SH-SY5Y (cell line): ENCODE measurements around the gene NEURL1B.

ENCODE experiments used
- GATA2 ChIP-seq: IDR thresholded peaks from 2 replicates; pipeline ENCODE4 v1.6.1; 2011; ENCODE audit warnings: mild to moderate bottlenecking, low read depth, low read length
- GATA3 ChIP-seq: IDR thresholded peaks from 2 replicates; pipeline ENCODE4 v1.6.1; 2011; ENCODE audit warnings: low read depth, mild to moderate bottlenecking, low read length, moderate library complexity

NEURL1B gene

GRCh38 chr5:172647352-172648012 lies 6.4 kb downstream of the NEURL1B start:
- TF ChIP-seq GATA2 (no peak), GATA3 (no peak)

GRCh38 chr5:172648013-172648381 lies 6.9 kb downstream of the NEURL1B start:
- TF ChIP-seq GATA2, result no peak

DNA sequence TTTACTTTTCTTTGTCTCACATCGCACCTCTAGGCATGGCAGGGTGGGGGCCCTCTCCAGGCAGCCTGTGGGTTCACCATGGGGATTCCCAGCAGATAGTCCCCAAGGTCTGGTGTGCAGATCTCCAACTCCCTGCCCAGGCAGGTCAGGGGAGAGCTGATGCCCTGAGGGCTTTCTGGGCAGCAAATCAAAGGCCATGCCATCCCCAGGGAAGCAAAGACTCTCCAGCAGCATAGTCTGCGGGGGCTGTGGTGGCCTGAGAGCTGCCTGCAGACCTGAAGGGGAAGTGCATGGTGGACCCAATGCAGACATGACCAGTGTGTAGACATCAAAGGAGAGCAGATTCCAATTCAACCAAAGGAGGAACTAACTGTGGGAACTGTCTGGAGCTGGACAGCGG lies 7.7 kb downstream of the NEURL1B start:
- TF ChIP-seq GATA3, result no peak
- TF ChIP-seq GATA2, result no peak

- TF ChIP-seq GATA2 (no peak), GATA3 (no peak)
Measured at GRCh38 chr5:172658391-172658790, 17.3 kb downstream of the NEURL1B start.

- TF ChIP-seq GATA2 (no peak), GATA3 (no peak)
Measured at GRCh38 chr5:172658961-172659501, 18.0 kb downstream of the NEURL1B start.

- TF ChIP-seq GATA3 (no peak), GATA2 (no peak)
Measured at GRCh38 chr5:172659570-172659908, 18.5 kb downstream of the NEURL1B start.

DNA sequence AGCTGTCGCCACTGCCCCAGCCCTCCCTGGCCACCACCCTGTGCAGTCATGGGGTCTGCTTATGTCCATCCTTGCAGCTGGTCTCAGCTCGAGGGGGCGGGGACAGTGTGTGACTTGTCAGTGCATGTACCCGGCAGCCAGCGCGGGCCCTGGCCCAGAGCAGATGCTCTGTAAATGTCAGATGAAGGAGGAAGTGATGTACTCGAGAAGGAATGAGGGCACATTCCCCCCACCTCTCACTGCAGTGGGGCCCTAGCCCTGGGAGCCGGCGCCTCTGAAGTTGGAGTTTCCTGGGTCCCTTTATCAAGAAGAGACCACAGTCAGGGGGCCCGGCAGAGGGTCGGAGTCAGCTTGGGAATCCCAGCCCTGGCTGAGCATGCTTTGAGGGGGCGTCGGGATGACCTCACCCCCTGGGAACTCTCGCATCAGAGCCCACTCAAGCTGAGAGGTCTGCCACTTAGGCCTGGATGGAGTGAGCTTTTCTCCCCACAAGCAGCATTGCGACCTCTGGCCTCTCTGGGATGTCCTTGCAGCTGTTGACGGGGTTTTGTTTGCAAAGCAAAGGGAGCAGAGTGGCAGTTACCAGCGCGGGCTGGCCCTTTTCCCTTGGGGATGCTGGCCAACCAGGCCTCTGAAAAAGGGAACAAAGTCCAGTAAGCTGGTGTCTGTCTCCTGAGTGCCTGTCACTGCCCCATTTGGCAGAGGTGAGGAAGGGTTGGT lies 19.0 kb downstream of the NEURL1B start:
- TF ChIP-seq GATA2 (no peak), GATA3 (no peak)

GRCh38 chr5:172660974-172661373 lies 19.9 kb downstream of the NEURL1B start:
- TF ChIP-seq GATA3, result no peak
- no peak for TF ChIP-seq GATA2

DNA sequence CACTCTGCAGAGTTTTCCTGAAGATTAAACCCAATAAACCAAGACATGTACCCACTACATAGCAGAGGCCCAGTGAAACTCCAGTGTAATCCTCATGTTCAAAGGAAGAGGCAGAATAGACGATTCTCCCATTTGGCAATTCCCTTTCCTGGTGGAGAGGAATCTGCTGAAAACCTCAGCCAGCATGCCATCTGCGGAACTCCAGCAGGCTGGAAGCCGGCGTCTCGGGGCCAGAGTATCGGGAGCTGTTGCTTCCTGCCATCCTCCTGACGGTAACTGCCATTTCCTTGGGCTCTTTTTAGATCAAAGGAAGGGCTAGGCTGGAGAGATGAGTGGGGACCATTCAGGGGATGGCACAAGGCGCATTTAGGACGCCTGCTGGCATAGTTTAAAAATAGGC lies 20.5 kb downstream of the NEURL1B start:
- TF ChIP-seq GATA2 (no peak), GATA3 (no peak)

DNA sequence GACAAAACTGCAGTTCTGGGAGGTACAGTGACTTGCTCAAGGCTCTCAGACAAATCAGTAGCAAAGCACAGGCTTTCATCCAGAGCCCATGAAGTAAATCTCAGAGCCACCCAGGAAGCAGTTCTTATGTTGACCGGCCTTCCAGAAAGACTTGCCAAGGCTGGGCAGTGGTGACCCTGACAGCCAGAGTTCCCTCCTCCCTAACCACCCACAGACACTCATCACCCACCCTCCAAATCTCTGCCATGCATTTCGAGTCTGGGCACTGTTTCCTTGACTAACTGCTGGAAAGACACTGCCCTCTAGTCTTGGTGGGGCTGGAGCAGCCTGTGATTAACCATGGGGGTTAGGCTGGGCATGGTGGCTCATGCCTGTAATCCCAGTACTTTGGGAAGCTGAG lies 21.5 kb downstream of the NEURL1B start:
- TF ChIP-seq GATA2, result no peak
- TF ChIP-seq GATA3, result no peak

DNA sequence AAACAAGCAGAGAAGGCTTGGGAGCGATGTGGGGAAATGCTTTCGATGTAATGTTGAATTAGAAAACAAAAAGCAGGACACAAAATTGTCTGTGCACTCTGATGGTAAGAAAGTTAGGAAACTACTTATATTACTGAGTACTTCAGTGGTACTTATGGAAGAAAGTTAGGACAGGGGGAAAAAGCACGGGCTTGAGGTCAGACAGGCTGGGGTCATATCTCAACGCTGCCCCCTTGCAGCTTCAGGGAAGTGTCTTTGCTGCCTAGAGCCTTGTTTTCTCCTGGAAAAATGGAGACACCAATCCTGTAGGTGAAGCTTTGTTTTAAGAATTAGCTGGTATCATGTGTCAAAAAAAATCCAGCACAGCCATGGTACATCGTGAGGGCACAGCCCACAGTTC lies 23.0 kb downstream of the NEURL1B start:
- TF ChIP-seq GATA3 (no peak), GATA2 (no peak)

GRCh38 chr5:172664681-172665541 lies 23.8 kb downstream of the NEURL1B start:
- TF ChIP-seq GATA3, result no peak
- peak; percentile 91 for TF ChIP-seq GATA2

- TF ChIP-seq GATA3 (no peak), GATA2 (no peak)
Measured at GRCh38 chr5:172666251-172666650, 25.2 kb downstream of the NEURL1B start.

GRCh38 chr5:172667786-172668593 lies 26.9 kb downstream of the NEURL1B start:
- TF ChIP-seq GATA2 (no peak), GATA3 (no peak)
